HFFc6 (cell line): Measurements from ENCODE around the gene PTPN14. TPM values are rescaled to one million over a fixed set of nuclear protein-coding genes. Genes with fewer than 3 reads are reported as not detected.
A peak's percentile ranks its signal among the peaks of the same experiment; 100 is the strongest.

Source experiments
- DNase-seq: peaks from one replicate; pipeline ENCODE4 v3.0.0-alpha.2; 2018
- H3K27ac Mint-ChIP-seq: 2 replicates; pipeline ENCODE4 v1.8.0; 2020; ENCODE audit warnings: mild to moderate bottlenecking, mixed read lengths
- H3K27me3 Mint-ChIP-seq: 2 replicates; pipeline ENCODE4 v1.8.0; 2021; ENCODE audit warnings: mild to moderate bottlenecking, moderate library complexity, mixed read lengths; ENCODE audit not compliant: insufficient read depth
- H3K36me3 Mint-ChIP-seq: 2 replicates; pipeline ENCODE4 v1.8.0; 2021; ENCODE audit warnings: low read depth, mixed read lengths
- H3K4me1 Mint-ChIP-seq: 2 replicates; pipeline ENCODE4 v1.8.0; 2020; ENCODE audit warnings: low read depth, mixed read lengths
- H3K4me3 Mint-ChIP-seq: 2 replicates; pipeline ENCODE4 v1.8.0; 2020; ENCODE audit warnings: mild to moderate bottlenecking, moderate library complexity, mixed read lengths
- H3K9me3 Mint-ChIP-seq: 2 replicates; pipeline ENCODE4 v1.8.0; 2020; ENCODE audit warnings: mild to moderate bottlenecking, mixed read lengths
- total RNA-seq, 6 experiments: library from RNA; stranded (reverse); fragmentation: NEBNext Ultra II Directional; extraction: Animal tissue kit (Norgen Biotek cat#: 25700); gene quantifications; 2 replicates in 1 of 6; 3 replicates in 5 of 6; pipeline ENCODE4 v1.2.3, GENCODE V29; 2021
- TF ChIP-seq, protein P1 (sequence below): fragments of 200-600 bp; sonication (generic); IDR thresholded peaks from 2 replicates; pipeline ENCODE4 v1.5.0; 2021; ENCODE audit warnings: antibody characterized with exemption, mild to moderate bottlenecking

The PTPN14 gene
- total RNA-seq, 6 experiments from 2014 or later, result 93.6 to 140 (median 106) TPM

DNA sequence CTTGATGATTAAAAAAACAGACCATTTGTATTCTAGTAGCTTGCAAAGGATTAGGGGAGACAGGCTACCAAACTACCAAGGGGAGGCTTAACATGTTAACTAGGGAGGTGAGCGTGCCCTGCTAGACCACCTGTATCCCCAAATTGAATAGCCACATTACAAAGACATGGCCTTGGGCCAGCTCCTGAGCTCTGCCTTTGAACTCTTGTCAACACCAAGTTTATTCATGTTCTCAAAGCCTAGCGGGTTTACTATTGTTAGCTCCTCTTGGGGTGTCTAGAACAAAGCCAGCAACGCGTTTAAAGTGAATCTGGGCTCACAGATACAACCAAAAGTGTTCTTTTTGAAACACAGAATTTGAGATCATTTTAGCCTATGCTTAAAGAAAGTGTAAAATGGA is 234.1 kb downstream of the PTPN14 start:
- no peaks in the 10 kb centered on the region for H3K27me3 Mint-ChIP-seq
- peaks cover 36% of the 10 kb centered on the region for H3K4me1 Mint-ChIP-seq
- no peak overlapping the region for H3K4me3 Mint-ChIP-seq
- TF ChIP-seq, protein P1, sequence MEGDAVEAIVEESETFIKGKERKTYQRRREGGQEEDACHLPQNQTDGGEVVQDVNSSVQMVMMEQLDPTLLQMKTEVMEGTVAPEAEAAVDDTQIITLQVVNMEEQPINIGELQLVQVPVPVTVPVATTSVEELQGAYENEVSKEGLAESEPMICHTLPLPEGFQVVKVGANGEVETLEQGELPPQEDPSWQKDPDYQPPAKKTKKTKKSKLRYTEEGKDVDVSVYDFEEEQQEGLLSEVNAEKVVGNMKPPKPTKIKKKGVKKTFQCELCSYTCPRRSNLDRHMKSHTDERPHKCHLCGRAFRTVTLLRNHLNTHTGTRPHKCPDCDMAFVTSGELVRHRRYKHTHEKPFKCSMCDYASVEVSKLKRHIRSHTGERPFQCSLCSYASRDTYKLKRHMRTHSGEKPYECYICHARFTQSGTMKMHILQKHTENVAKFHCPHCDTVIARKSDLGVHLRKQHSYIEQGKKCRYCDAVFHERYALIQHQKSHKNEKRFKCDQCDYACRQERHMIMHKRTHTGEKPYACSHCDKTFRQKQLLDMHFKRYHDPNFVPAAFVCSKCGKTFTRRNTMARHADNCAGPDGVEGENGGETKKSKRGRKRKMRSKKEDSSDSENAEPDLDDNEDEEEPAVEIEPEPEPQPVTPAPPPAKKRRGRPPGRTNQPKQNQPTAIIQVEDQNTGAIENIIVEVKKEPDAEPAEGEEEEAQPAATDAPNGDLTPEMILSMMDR, result no peak
- H3K27ac Mint-ChIP-seq, result no peak overlapping the region
- no peak for DNase-seq
- peaks cover 16% of the 10 kb centered on the region for H3K36me3 Mint-ChIP-seq
- no peaks in the 10 kb centered on the region for H3K9me3 Mint-ChIP-seq

DNA sequence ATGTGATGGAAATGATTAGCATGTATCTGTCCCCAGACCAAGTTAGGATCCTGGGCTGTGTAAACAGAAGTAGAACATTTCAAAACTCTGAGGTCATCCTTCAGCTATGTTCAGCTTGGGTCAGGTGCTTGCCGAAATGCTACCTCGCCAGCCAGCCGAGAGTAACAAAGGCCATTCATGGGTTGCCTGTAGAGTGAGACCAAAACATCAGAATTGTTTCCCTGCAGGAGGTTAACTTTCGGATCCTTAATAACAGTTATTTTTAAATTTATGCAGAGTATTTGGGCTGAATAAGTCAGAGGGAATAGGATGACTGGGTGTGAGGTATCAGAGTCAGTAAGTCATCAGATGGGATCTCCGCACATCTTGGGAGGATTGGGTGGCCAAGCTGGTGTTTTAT is 234.8 kb downstream of the PTPN14 start:
- no peaks in the 10 kb centered on the region for H3K27me3 Mint-ChIP-seq
- TF ChIP-seq, protein P1, result no peak
- peak; percentile 26 for DNase-seq
- H3K27ac Mint-ChIP-seq, result peak overlapping the region; percentile 53
- no peaks in the 10 kb centered on the region for H3K9me3 Mint-ChIP-seq
- peaks cover 16% of the 10 kb centered on the region for H3K36me3 Mint-ChIP-seq
- peak overlapping the region; percentile 43; the same call in 1 of the 2 replicates for H3K4me3 Mint-ChIP-seq
- peaks cover 36% of the 10 kb centered on the region for H3K4me1 Mint-ChIP-seq

DNA sequence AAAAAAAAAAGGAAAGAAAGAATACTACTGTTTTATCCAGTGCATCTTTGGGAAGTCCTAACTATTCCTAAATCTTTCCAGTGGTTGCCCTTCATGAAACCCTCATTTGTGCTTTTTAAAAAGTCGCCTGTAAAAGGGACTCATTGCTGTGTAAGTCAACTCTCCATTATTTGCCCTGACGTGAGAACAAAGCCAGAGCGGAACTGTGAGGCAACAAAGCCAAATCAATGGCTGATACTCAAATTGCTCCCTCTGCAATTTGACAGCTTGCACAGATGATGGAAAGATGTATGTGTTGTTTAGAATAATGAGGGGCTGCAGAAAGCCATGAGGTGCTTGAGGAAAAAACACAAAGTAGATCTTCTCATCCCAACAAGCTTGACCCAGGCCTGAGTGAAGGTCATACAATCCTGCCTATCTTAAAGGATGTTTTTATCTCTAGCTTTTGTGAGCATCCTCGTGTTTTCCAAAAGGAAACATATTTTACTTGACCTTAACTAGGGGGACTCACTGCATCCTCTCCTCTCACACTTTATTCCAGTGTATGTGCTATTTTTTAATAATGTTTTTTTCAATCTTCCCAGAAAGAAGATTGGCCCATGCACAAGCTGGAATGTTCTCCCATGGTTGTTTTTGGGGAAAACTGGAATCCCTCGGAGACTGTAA is 237.1 kb downstream of the PTPN14 start:
- H3K9me3 Mint-ChIP-seq, result no peaks in the 10 kb centered on the region
- peaks cover 36% of the 10 kb centered on the region for H3K4me1 Mint-ChIP-seq
- TF ChIP-seq, protein P1, result no peak
- no peak overlapping the region for H3K27ac Mint-ChIP-seq
- no peak for DNase-seq
- H3K36me3 Mint-ChIP-seq, result peaks cover 8% of the 10 kb centered on the region
- no peak overlapping the region for H3K4me3 Mint-ChIP-seq
- H3K27me3 Mint-ChIP-seq, result no peaks in the 10 kb centered on the region

DNA sequence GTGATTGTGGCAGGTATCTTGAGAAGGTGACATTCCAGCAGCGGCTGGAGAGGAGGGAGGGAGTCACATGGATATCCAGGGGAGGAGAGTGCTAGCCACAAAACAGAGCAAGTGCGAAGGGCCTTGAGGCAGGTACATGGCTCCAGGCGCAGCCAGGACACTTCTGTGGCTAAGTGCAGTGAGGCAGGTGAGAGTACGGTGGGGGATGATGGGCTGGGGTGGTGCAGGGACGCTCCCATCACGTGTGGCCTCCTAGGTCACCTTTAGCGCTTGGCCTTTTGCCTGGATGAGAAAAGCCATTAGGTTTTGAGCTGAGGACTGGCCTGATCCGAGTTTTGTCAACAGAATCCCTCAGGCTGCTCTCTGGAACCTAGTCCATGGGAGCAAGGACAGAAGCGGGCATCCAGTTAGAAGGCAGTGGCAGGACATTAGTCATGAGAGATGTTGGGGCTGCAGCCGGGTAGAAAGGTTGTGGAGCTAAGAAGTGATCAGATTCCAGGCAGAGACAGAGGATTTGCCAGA is 238.8 kb downstream of the PTPN14 start:
- DNase-seq, result no peak
- TF ChIP-seq, protein P1, result no peak
- peaks cover 8% of the 10 kb centered on the region for H3K36me3 Mint-ChIP-seq
- H3K9me3 Mint-ChIP-seq, result no peaks in the 10 kb centered on the region
- no peak overlapping the region for H3K4me3 Mint-ChIP-seq
- no peak overlapping the region for H3K27ac Mint-ChIP-seq
- H3K4me1 Mint-ChIP-seq, result peaks cover 29% of the 10 kb centered on the region
- no peaks in the 10 kb centered on the region for H3K27me3 Mint-ChIP-seq

DNA sequence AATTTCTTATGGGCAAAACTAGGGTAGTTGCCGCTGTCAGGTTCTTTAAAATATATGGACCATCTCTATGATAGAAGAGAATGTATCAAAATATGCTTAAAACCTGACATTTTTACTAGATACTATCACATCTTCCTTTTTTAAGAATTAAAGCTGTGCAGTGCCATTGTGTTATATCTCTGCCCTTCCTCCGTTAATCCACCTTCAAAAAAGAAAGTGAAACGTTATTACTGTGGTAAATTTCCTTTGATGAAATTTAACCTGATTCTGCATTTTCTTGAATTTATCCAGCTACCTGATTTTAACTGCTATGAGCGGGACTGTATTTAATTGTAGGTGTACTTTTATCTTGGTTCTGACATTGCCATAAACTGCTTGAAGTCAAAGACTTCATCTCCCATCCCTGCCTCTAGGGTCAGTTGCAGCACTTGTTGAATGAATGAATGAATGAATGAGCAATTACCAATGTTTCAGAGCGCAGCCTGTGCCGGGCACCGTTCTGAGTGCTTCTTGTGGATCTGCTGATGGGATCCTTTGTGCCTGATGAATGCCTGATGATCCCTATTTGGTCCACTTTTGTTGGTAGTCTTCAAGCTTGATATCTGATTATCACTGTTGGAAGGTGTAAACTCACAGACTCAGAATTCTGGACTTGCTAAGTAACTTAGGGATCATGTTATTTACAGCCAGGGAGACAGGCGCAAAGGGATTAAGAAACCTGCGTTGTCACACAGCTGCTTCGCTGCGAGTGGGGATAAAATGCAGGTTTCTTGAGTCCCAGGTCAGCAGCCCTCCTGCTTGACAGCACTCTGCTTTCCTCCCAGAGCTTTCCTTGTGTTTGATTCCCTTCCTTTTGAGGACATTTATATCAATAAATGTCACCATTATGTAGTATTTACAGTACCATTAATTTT is 240.4 kb downstream of the PTPN14 start:
- TF ChIP-seq, protein P1, result no peak
- H3K9me3 Mint-ChIP-seq, result no peaks in the 10 kb centered on the region
- no peak for DNase-seq
- H3K4me1 Mint-ChIP-seq, result peaks cover 14% of the 10 kb centered on the region
- H3K27me3 Mint-ChIP-seq, result no peaks in the 10 kb centered on the region
- no peak overlapping the region for H3K27ac Mint-ChIP-seq
- H3K4me3 Mint-ChIP-seq, result no peak overlapping the region
- peaks cover 8% of the 10 kb centered on the region for H3K36me3 Mint-ChIP-seq
